HT1080 (cell line): ENCODE results near the gene STRADB. TPM values are rescaled to one million over a fixed set of nuclear protein-coding genes. Genes with fewer than 3 reads are reported as not detected.

Experiments
- small RNA-seq: library from RNA; depleted of rRNA; stranded (forward); fragments of <200 nt; gene quantifications from one replicate; pipeline ENCODE3, GENCODE V24; 2014
- total RNA-seq: library from RNA; depleted of rRNA; stranded (reverse); fragments of >200 nt; shearing (Covaris generic); gene quantifications from 2 replicates; pipeline ENCODE4 v1.2.3, GENCODE V29; 2014; rRNA removed

STRADB gene
- total RNA-seq, 1 experiment from 2014 or later, result 37.2 TPM

Small RNA genes within 50 kb of the gene (small RNA-seq; reads per million reads assigned to genes)
- not detected for gene RF00019

Other genes with a start within 250 kb of the STRADB start
- 25.6 and 26.1 TPM in 2 replicates for gene CASP8, start 191.2 kb upstream of the STRADB start, total RNA-seq
- 0.53 and 1.9 TPM in 2 replicates for gene FLACC1, start 94.4 kb upstream of the STRADB start, total RNA-seq
- gene TRAK2, start 282 bp upstream of the STRADB start, total RNA-seq, result 11.7 and 14.4 TPM in 2 replicates
- gene TMEM237, start 191.8 kb downstream of the STRADB start, total RNA-seq, result 19.5 and 23.2 TPM in 2 replicates
- gene MPP4, start 246.9 kb downstream of the STRADB start, total RNA-seq, result 26.4 and 31.2 TPM in 2 replicates